Mononuclear cell (primary cell): ENCODE data around the gene PPP6C. TPM values are rescaled to one million over a fixed set of nuclear protein-coding genes. Genes with fewer than 3 reads are reported as not detected.
"Not testable (repeated sequence)": the region's sequence is repeated elsewhere in the genome, so short reads cannot be mapped to it uniquely, and the experiment has no call there.

Source experiments
- H3K27me3 ChIP-seq: 2 replicates; pipeline ENCODE4 v1.6.0; 2011; ENCODE audit warnings: low read length, control low read depth; ENCODE audit not compliant: insufficient read depth
- H3K4me1 ChIP-seq: 2 replicates; pipeline ENCODE4 v1.5.1; 2011; ENCODE audit warnings: mild to moderate bottlenecking, low read length, control low read depth; ENCODE audit not compliant: insufficient read depth
- H3K4me3 ChIP-seq: 2 replicates; pipeline ENCODE4 v1.5.1; 2011; ENCODE audit warnings: mild to moderate bottlenecking, low read length, moderate library complexity
- H3K9me3 ChIP-seq: 2 replicates; pipeline ENCODE4 v1.5.1; 2011; ENCODE audit warnings: low read depth, mild to moderate bottlenecking, control low read depth, low read length
- total RNA-seq: library from RNA; depleted of rRNA; stranded (reverse); fragments of >200 nt; gene quantifications from one replicate; pipeline ENCODE4 v1.2.3, GENCODE V29; 2012

Gene PPP6C
- total RNA-seq: 57.3 TPM

- H3K4me3 ChIP-seq: peak within 1 kb of the TSS; percentile 100
- H3K27me3 ChIP-seq: no peaks in the 10 kb centered on the region
- no peaks in the 10 kb centered on the region for H3K9me3 ChIP-seq
- H3K4me1 ChIP-seq: peaks cover 54% of the 10 kb centered on the region
These were observed at the start of gene PPP6C for GRCh38 chr9:125189361-125190289. TSS of gene PPP6C (minus strand) at chr9:125189803. CDS start at chr9:125189718, 85 bp downstream.

- Histone ChIP-seq H3K4me1 (peaks cover 59% of the 10 kb centered on the region), H3K4me3 (no peak overlapping the region), H3K9me3 (no peaks in the 10 kb centered on the region), H3K27me3 (no peaks in the 10 kb centered on the region)
These were observed 49.4 kb upstream of the PPP6C start for GRCh38 chr9:125238915-125239446.

GRCh38 chr9:125238127-125238914 is 48.7 kb upstream of the PPP6C start:
- H3K27me3 ChIP-seq: no peaks in the 10 kb centered on the region
- peaks cover 58% of the 10 kb centered on the region for H3K4me1 ChIP-seq
- H3K4me3 ChIP-seq: no peak overlapping the region
- H3K9me3 ChIP-seq: no peaks in the 10 kb centered on the region

GRCh38 chr9:125236520-125237159 is 47.0 kb upstream of the PPP6C start:
- H3K4me3 ChIP-seq, H3K9me3 ChIP-seq, H3K27me3 ChIP-seq: not testable (repeated sequence)
- H3K4me1 ChIP-seq: peaks cover 43% of the 10 kb centered on the region

GRCh38 chr9:125235804-125236519 is 46.4 kb upstream of the PPP6C start:
- Histone ChIP-seq H3K9me3 (no peaks in the 10 kb centered on the region), H3K4me1 (peaks cover 43% of the 10 kb centered on the region), H3K4me3 (no peak overlapping the region), H3K27me3 (no peaks in the 10 kb centered on the region)

- not testable (repeated sequence) for H3K9me3 ChIP-seq, H3K27me3 ChIP-seq, H3K4me3 ChIP-seq
- H3K4me1 ChIP-seq: peaks cover 29% of the 10 kb centered on the region
These were observed 44.5 kb upstream of the PPP6C start for GRCh38 chr9:125234099-125234498.

- Histone ChIP-seq H3K4me1 (peaks cover 25% of the 10 kb centered on the region), H3K4me3 (no peak overlapping the region), H3K27me3 (no peaks in the 10 kb centered on the region), H3K9me3 (no peaks in the 10 kb centered on the region)
These were observed 44.1 kb upstream of the PPP6C start for GRCh38 chr9:125233678-125234077.

- Histone ChIP-seq H3K4me1 (no peaks in the 10 kb centered on the region), H3K9me3 (no peaks in the 10 kb centered on the region), H3K4me3 (no peak overlapping the region), H3K27me3 (no peaks in the 10 kb centered on the region)
These were observed 38.2 kb upstream of the PPP6C start for GRCh38 chr9:125227761-125228160.

GRCh38 chr9:125224858-125225257 is 35.3 kb upstream of the PPP6C start:
- not testable (repeated sequence) for H3K27me3 ChIP-seq, H3K9me3 ChIP-seq, H3K4me1 ChIP-seq, H3K4me3 ChIP-seq

GRCh38 chr9:125218621-125219020 is 29.0 kb upstream of the PPP6C start:
- Histone ChIP-seq H3K4me1 (no peaks in the 10 kb centered on the region), H3K9me3 (no peaks in the 10 kb centered on the region), H3K4me3 (no peak overlapping the region), H3K27me3 (no peaks in the 10 kb centered on the region)

- Histone ChIP-seq H3K9me3 (no peaks in the 10 kb centered on the region), H3K4me1 (no peaks in the 10 kb centered on the region), H3K27me3 (no peaks in the 10 kb centered on the region), H3K4me3 (no peak overlapping the region)
These were observed 24.6 kb upstream of the PPP6C start for GRCh38 chr9:125214186-125214585.

- Histone ChIP-seq H3K9me3 (no peaks in the 10 kb centered on the region), H3K27me3 (no peaks in the 10 kb centered on the region), H3K4me3 (no peak overlapping the region), H3K4me1 (peaks cover 14% of the 10 kb centered on the region)
These were observed 14.9 kb upstream of the PPP6C start for GRCh38 chr9:125204477-125204876.

- no peaks in the 10 kb centered on the region for H3K9me3 ChIP-seq
These were observed 13.4 kb upstream of the PPP6C start for GRCh38 chr9:125202846-125203618.

More at GRCh38 chr9:125202846-125203618, 13.4 kb upstream of the PPP6C start:
- Histone ChIP-seq H3K4me1 (peaks cover 17% of the 10 kb centered on the region), H3K4me3 (no peak overlapping the region), H3K27me3 (no peaks in the 10 kb centered on the region)
